GM23338 (cell line): ENCODE results near the gene BLOC1S6.

Experiments used
- EZH2phosphoT487 ChIP-seq: fragments of 200-600 bp; sonication (generic); IDR thresholded peaks from one replicate; pipeline ENCODE4 v1.8.1; 2018; ENCODE audit warnings: antibody characterized with exemption; ENCODE audit not compliant: unreplicated experiment
- TF ChIP-seq, protein P1 (sequence below), 2 experiments: fragments of 200-600 bp in 1 of 2; sonication (generic) in 1 of 2; conservative IDR thresholded peaks; 2 replicates each; pipeline versions ENCODE4 v1.5.1 to v1.6.1; 2016 to 2017; ENCODE audit warnings: antibody characterized with exemption in 2 of 2, low read depth in 2 of 2, mild to moderate bottlenecking in 2 of 2, moderate library complexity in 1 of 2
- TF ChIP-seq, protein P2 (sequence below): IDR thresholded peaks from one replicate; pipeline ENCODE4 v1.6.1; 2018; ENCODE audit warnings: antibody characterized with exemption; ENCODE audit not compliant: unreplicated experiment

DNA sequence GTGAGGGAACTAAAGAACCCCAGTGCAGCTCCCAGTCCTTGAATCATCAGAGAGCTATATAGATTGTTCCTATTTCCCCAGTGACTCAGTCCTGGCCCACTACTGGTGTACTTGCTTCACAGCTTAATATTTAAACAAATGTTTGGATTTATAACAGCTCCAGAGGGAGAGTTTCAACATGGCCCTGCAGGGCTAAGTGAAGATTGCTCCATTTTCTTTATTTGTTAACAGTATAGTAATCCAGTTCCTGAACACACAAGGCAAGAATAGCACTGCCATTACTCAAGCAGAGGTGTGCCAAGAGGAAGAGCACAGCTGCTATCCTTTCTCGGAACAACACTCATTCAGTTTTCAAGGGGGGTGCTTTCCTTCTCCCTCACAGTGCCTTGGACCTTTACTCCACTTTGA is 54.2 kb downstream of the BLOC1S6 start:
- TF ChIP-seq, protein P1, sequence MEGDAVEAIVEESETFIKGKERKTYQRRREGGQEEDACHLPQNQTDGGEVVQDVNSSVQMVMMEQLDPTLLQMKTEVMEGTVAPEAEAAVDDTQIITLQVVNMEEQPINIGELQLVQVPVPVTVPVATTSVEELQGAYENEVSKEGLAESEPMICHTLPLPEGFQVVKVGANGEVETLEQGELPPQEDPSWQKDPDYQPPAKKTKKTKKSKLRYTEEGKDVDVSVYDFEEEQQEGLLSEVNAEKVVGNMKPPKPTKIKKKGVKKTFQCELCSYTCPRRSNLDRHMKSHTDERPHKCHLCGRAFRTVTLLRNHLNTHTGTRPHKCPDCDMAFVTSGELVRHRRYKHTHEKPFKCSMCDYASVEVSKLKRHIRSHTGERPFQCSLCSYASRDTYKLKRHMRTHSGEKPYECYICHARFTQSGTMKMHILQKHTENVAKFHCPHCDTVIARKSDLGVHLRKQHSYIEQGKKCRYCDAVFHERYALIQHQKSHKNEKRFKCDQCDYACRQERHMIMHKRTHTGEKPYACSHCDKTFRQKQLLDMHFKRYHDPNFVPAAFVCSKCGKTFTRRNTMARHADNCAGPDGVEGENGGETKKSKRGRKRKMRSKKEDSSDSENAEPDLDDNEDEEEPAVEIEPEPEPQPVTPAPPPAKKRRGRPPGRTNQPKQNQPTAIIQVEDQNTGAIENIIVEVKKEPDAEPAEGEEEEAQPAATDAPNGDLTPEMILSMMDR (conservative IDR thresholded peaks at IDR 0.05; ENCODE audit: low read depth in 2 of 2), result no peak
- TF ChIP-seq, protein P2, sequence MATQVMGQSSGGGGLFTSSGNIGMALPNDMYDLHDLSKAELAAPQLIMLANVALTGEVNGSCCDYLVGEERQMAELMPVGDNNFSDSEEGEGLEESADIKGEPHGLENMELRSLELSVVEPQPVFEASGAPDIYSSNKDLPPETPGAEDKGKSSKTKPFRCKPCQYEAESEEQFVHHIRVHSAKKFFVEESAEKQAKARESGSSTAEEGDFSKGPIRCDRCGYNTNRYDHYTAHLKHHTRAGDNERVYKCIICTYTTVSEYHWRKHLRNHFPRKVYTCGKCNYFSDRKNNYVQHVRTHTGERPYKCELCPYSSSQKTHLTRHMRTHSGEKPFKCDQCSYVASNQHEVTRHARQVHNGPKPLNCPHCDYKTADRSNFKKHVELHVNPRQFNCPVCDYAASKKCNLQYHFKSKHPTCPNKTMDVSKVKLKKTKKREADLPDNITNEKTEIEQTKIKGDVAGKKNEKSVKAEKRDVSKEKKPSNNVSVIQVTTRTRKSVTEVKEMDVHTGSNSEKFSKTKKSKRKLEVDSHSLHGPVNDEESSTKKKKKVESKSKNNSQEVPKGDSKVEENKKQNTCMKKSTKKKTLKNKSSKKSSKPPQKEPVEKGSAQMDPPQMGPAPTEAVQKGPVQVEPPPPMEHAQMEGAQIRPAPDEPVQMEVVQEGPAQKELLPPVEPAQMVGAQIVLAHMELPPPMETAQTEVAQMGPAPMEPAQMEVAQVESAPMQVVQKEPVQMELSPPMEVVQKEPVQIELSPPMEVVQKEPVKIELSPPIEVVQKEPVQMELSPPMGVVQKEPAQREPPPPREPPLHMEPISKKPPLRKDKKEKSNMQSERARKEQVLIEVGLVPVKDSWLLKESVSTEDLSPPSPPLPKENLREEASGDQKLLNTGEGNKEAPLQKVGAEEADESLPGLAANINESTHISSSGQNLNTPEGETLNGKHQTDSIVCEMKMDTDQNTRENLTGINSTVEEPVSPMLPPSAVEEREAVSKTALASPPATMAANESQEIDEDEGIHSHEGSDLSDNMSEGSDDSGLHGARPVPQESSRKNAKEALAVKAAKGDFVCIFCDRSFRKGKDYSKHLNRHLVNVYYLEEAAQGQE, result no peak
- TF ChIP-seq EZH2phosphoT487, result no peak
